GM12878 (cell line): Measurements from ENCODE around the gene SCYGR1. TPM values are rescaled to one million over a fixed set of nuclear protein-coding genes. Genes with fewer than 3 reads are reported as not detected.

Experiments used
- ATAC-seq: fragments of 200-7000 bp; cut with Tn5 transposase; 3 replicates; pipeline ENCODE4 v1.9.1; 2020; ENCODE audit warnings: mild to moderate bottlenecking, moderate library complexity
- BruUV-seq: library from RNA; stranded (reverse); fragments of 400-500 nt; replicated peaks from 2 replicates; lab custom pipeline; 2021; lab: Mats Ljungman, UMichigan
- CTCF ChIA-PET: fragments of 300-600 bp; sonication (Branson Sonifier 250); formaldehyde crosslinking; extraction: SDS; loops from one replicate; lab custom pipeline; 2021; ENCODE audit warnings: inconsistent platforms; lab: Yijun Ruan, JAX
- POLR2A ChIA-PET: fragments of 350-600 bp; formaldehyde crosslinking; extraction: SDS; loops from one replicate; lab custom pipeline; 2021; ENCODE audit warnings: inconsistent platforms; lab: Charles Lee
- RAD21 ChIA-PET: fragments of 300-600 bp; sonication (Branson Sonifier 250); formaldehyde crosslinking; loops from one replicate; lab custom pipeline; 2023; ENCODE audit warnings: antibody characterized with exemption; ENCODE audit not compliant: unreplicated experiment; lab: Charles Lee
- SMC1A ChIA-PET: fragments of 300-600 bp; sonication (Branson Sonifier 250); formaldehyde crosslinking; loops from one replicate; lab custom pipeline; 2023; ENCODE audit not compliant: unreplicated experiment, uncharacterized antibody; lab: Charles Lee
- DNase-seq: peaks from one replicate; pipeline ENCODE4 v3.0.0-alpha.2; 2011; ENCODE audit warnings: low read depth, low spot score
- FAIRE-seq: peaks from 3 replicates; lab custom pipeline; 2011; peaks lifted over from hg19 to GRCh38; lab: Jason Lieb, UNC
- H2AFZ ChIP-seq: 2 replicates; pipeline ENCODE4 v1.6.0; 2011; ENCODE audit warnings: low read depth, low read length, control low read depth; ENCODE audit not compliant: control insufficient read depth
- H3K27ac ChIP-seq: 2 replicates; pipeline ENCODE4 v1.5.1; 2011; ENCODE audit warnings: control low read depth; ENCODE audit not compliant: control insufficient read depth, insufficient read depth
- H3K27me3 ChIP-seq, 2 experiments: replicated peaks in 1 of 2; 2 replicates each; pipeline versions ENCODE4 v1.6.0 to v1.6.1; 2011; ENCODE audit warnings: low read length in 1 of 2; ENCODE audit not compliant: control insufficient read depth in 2 of 2, insufficient read depth in 2 of 2
- H3K36me3 ChIP-seq, 2 experiments: 2 replicates each; pipeline ENCODE4 v1.5.1; 2011; ENCODE audit warnings: low read length in 1 of 2; ENCODE audit not compliant: control insufficient read depth in 2 of 2, insufficient read depth in 2 of 2
- H3K4me1 ChIP-seq: 2 replicates; pipeline ENCODE4 v1.6.1; 2011; ENCODE audit warnings: mild to moderate bottlenecking, low read length, moderate library complexity, mixed read lengths; ENCODE audit not compliant: control insufficient read depth, insufficient read depth
- H3K4me2 ChIP-seq: 2 replicates; pipeline ENCODE4 v1.6.0; 2011; ENCODE audit warnings: control low read depth; ENCODE audit not compliant: control insufficient read depth, insufficient read depth
- H3K4me3 ChIP-seq: fragments of 200-600 bp; sonication (generic); 2 replicates; pipeline ENCODE4 v1.5.1; 2016
- H3K79me2 ChIP-seq: 2 replicates; pipeline ENCODE4 v1.6.0; 2011; ENCODE audit warnings: low read length; ENCODE audit not compliant: control insufficient read depth, insufficient read depth
- H3K9ac ChIP-seq: 2 replicates; pipeline ENCODE4 v1.8.0; 2011; ENCODE audit warnings: low read length, control low read depth, mixed read lengths; ENCODE audit not compliant: control insufficient read depth, insufficient read depth
- H3K9me3 ChIP-seq: replicated peaks from 3 replicates; pipeline ENCODE4 v1.5.1; 2011; ENCODE audit warnings: mild to moderate bottlenecking, low read length; ENCODE audit not compliant: control insufficient read depth, insufficient read depth
- H4K20me1 ChIP-seq: 2 replicates; pipeline ENCODE4 v1.6.0; 2011; ENCODE audit not compliant: control insufficient read depth, insufficient read depth
- BMI1 ChIP-seq: fragments of 450-650 bp; IDR thresholded peaks from 2 replicates; pipeline ENCODE4 v1.6.1; 2016; ENCODE audit warnings: mild to moderate bottlenecking, moderate library complexity, borderline replicate concordance
- CREM ChIP-seq: IDR thresholded peaks from 2 replicates; pipeline ENCODE4 v1.6.1; 2014; ENCODE audit warnings: antibody characterized with exemption, low read depth
- EZH2 ChIP-seq: IDR thresholded peaks from 2 replicates; pipeline ENCODE4 v1.6.1; 2012; ENCODE audit warnings: low read depth, mild to moderate bottlenecking, control low read depth, inconsistent platforms, low read length, borderline replicate concordance; ENCODE audit not compliant: control insufficient read depth
- FOXM1 ChIP-seq: IDR thresholded peaks from 2 replicates; pipeline ENCODE4 v1.6.1; 2012; ENCODE audit warnings: low read depth, mild to moderate bottlenecking, inconsistent platforms, low read length, moderate library complexity
- MTA3 ChIP-seq: IDR thresholded peaks from 2 replicates; pipeline ENCODE4 v1.6.1; 2012; ENCODE audit warnings: low read length, inconsistent platforms, borderline replicate concordance
- RAD21 ChIP-seq: IDR thresholded peaks from 2 replicates; pipeline ENCODE4 v1.6.1; 2011; ENCODE audit warnings: mild to moderate bottlenecking, low read depth, low read length, moderate library complexity; ENCODE audit not compliant: insufficient read depth
- RUNX3 ChIP-seq: IDR thresholded peaks from 2 replicates; pipeline ENCODE4 v1.6.1; 2012; ENCODE audit warnings: low read length, inconsistent platforms
- ZNF217 ChIP-seq: fragments of 450-650 bp; IDR thresholded peaks from 2 replicates; pipeline ENCODE4 v1.6.1; 2017; ENCODE audit warnings: antibody characterized with exemption, mild to moderate bottlenecking
- WGBS: methylation state at CpG from one replicate; pipeline ENCODE4 v1.1.6; 2016; ENCODE audit warnings: low lambda C conversion rate; ENCODE audit not compliant: insufficient replicate concordance, insufficient coverage; ENCODE audit errors: missing lambda C conversion rate; 5-methylcytosine and 5-hydroxymethylcytosine counted together
- in situ Hi-C: fragments of 300-500 bp; cut with MboI; formaldehyde crosslinking; loops from 9 replicates; pipeline ENCODE4 v1.14.3; 2018; ENCODE audit warnings: mixed read lengths
- intact Hi-C: fragments of 100-400 bp; cut with micrococcal nuclease; formaldehyde crosslinking; loops from one replicate; pipeline ENCODE4 v1.14.2; 2022; ENCODE audit not compliant: unreplicated experiment
- polyA plus RNA-seq, 11 experiments: library from polyadenylated mRNA; depleted of rRNA in 4 of 11; unstranded in 6 of 11; stranded (reverse) in 5 of 11; fragments of >200 nt; fragmentation: Nextera tagmentation in 4 of 11; fragmentation: Illumina TruSeq in 1 of 11; extraction: Ambion mirVana in 4 of 11; extraction: Trizol in 1 of 11; gene quantifications; 1 replicate in 1 of 11; 2 replicates in 10 of 11; pipeline versions ENCODE4 v1.2.1 to v1.2.3, GENCODE V29; 2011 to 2016; ENCODE audit warnings: inconsistent platforms in 2 of 11, missing spikeins in 2 of 11, low read depth in 1 of 11
- total RNA-seq, 4 experiments: library from RNA; depleted of rRNA in 3 of 4; stranded (reverse); fragments of >200 nt in 3 of 4; fragmentation: Illumina TruSeq in 1 of 4; extraction: Trizol in 1 of 4; gene quantifications; 2 replicates each; pipeline versions ENCODE4 v1.2.1 to v1.2.3, GENCODE V29; 2013 to 2021
- TF ChIP-seq, protein P1 (sequence below): IDR thresholded peaks from 2 replicates; pipeline ENCODE4 v1.6.1; 2012; ENCODE audit warnings: improper control_type of control experiment, low read depth, low read length; ENCODE audit not compliant: insufficient replicate concordance
- TF ChIP-seq, protein P2 (sequence below): IDR thresholded peaks from 2 replicates; pipeline ENCODE4 v1.6.1; 2012; ENCODE audit warnings: low read depth, low read length, improper control_type of control experiment
- TF ChIP-seq, protein P3 (sequence below): fragments of 450-650 bp; IDR thresholded peaks from 2 replicates; pipeline ENCODE4 v1.6.1; 2017; ENCODE audit warnings: mild to moderate bottlenecking, moderate library complexity

SCYGR1 gene
- total and polyA plus RNA-seq, 10 of the 15 experiments (the other 5 are each of a cell fraction or from before 2014, with no cell fraction given): not detected

DNA sequence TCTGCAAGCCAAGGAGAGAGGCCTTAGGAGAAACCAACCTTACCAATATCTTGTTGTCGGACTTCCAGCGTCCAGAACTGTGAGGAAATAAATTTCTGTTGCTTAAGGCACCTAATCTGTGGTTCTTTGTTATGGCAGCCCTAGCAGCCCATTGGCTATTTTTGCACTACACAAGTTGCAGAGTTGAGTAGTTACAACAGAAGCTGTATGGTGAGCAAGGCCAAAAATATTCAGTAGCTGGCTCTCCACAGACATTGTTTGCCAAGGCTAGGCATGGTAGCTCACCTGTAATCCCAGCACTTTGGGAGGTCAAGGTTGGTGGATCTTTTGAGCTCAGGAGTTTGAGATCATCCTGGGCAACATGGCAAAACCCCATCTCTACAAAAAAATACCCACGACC lies 27.1 kb upstream of the SCYGR1 start:
- Histone ChIP-seq H3K36me3 (no peaks in the 10 kb centered on the region), H3K79me2 (no peaks in the 10 kb centered on the region), H3K27ac (no peak overlapping the region), H3K9ac (no peak overlapping the region), H4K20me1 (no peaks in the 10 kb centered on the region), H3K4me2 (no peak overlapping the region), H3K4me3 (no peak overlapping the region), H3K9me3 (no peaks in the 10 kb centered on the region), H2AFZ (no peak overlapping the region; the same call in 1 of the 2 replicates), H3K4me1 (peaks cover 34% of the 10 kb centered on the region), H3K27me3 (no peaks in the 10 kb centered on the region)
- 96% methylated on average over 3 of the region's 3 CpGs for WGBS
- ChIA-PET SMC1A (interaction anchor here (0.8 to 13.3 kb wide), 9 partner anchors 8 to 70 kb away, joined by 3 to 191 read pairs (median 6); no protein-coding TSS in a partner anchor), RAD21 (interaction anchor here (1.7 to 2.0 kb wide), 2 partner anchors 9 to 44 kb away, joined by 6 to 8 read pairs; no protein-coding TSS in a partner anchor), CTCF (interaction anchor here (0.7 to 2.2 kb wide), 5 partner anchors 9 to 447 kb away, joined by 3 to 7 read pairs (median 3); no protein-coding TSS in a partner anchor), POLR2A (interaction anchor here (1.6 kb wide), 1 partner anchor 59 kb away, joined by 6 read pairs; no protein-coding TSS in a partner anchor)
- no TSS peak for BruUV-seq
- no peak for TF ChIP-seq RUNX3
- TF ChIP-seq FOXM1: no peak
- TF ChIP-seq, protein P1, sequence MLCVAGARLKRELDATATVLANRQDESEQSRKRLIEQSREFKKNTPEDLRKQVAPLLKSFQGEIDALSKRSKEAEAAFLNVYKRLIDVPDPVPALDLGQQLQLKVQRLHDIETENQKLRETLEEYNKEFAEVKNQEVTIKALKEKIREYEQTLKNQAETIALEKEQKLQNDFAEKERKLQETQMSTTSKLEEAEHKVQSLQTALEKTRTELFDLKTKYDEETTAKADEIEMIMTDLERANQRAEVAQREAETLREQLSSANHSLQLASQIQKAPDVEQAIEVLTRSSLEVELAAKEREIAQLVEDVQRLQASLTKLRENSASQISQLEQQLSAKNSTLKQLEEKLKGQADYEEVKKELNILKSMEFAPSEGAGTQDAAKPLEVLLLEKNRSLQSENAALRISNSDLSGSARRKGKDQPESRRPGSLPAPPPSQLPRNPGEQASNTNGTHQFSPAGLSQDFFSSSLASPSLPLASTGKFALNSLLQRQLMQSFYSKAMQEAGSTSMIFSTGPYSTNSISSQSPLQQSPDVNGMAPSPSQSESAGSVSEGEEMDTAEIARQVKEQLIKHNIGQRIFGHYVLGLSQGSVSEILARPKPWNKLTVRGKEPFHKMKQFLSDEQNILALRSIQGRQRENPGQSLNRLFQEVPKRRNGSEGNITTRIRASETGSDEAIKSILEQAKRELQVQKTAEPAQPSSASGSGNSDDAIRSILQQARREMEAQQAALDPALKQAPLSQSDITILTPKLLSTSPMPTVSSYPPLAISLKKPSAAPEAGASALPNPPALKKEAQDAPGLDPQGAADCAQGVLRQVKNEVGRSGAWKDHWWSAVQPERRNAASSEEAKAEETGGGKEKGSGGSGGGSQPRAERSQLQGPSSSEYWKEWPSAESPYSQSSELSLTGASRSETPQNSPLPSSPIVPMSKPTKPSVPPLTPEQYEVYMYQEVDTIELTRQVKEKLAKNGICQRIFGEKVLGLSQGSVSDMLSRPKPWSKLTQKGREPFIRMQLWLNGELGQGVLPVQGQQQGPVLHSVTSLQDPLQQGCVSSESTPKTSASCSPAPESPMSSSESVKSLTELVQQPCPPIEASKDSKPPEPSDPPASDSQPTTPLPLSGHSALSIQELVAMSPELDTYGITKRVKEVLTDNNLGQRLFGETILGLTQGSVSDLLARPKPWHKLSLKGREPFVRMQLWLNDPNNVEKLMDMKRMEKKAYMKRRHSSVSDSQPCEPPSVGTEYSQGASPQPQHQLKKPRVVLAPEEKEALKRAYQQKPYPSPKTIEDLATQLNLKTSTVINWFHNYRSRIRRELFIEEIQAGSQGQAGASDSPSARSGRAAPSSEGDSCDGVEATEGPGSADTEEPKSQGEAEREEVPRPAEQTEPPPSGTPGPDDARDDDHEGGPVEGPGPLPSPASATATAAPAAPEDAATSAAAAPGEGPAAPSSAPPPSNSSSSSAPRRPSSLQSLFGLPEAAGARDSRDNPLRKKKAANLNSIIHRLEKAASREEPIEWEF: no peak
- TF ChIP-seq, protein P2, sequence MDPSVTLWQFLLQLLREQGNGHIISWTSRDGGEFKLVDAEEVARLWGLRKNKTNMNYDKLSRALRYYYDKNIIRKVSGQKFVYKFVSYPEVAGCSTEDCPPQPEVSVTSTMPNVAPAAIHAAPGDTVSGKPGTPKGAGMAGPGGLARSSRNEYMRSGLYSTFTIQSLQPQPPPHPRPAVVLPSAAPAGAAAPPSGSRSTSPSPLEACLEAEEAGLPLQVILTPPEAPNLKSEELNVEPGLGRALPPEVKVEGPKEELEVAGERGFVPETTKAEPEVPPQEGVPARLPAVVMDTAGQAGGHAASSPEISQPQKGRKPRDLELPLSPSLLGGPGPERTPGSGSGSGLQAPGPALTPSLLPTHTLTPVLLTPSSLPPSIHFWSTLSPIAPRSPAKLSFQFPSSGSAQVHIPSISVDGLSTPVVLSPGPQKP: no peak
- TF ChIP-seq MTA3: no peak
- TF ChIP-seq CREM: no peak
- no peak for TF ChIP-seq ZNF217
- TF ChIP-seq EZH2: no peak
- TF ChIP-seq RAD21: no peak
- TF ChIP-seq BMI1: no peak
- TF ChIP-seq, protein P3, sequence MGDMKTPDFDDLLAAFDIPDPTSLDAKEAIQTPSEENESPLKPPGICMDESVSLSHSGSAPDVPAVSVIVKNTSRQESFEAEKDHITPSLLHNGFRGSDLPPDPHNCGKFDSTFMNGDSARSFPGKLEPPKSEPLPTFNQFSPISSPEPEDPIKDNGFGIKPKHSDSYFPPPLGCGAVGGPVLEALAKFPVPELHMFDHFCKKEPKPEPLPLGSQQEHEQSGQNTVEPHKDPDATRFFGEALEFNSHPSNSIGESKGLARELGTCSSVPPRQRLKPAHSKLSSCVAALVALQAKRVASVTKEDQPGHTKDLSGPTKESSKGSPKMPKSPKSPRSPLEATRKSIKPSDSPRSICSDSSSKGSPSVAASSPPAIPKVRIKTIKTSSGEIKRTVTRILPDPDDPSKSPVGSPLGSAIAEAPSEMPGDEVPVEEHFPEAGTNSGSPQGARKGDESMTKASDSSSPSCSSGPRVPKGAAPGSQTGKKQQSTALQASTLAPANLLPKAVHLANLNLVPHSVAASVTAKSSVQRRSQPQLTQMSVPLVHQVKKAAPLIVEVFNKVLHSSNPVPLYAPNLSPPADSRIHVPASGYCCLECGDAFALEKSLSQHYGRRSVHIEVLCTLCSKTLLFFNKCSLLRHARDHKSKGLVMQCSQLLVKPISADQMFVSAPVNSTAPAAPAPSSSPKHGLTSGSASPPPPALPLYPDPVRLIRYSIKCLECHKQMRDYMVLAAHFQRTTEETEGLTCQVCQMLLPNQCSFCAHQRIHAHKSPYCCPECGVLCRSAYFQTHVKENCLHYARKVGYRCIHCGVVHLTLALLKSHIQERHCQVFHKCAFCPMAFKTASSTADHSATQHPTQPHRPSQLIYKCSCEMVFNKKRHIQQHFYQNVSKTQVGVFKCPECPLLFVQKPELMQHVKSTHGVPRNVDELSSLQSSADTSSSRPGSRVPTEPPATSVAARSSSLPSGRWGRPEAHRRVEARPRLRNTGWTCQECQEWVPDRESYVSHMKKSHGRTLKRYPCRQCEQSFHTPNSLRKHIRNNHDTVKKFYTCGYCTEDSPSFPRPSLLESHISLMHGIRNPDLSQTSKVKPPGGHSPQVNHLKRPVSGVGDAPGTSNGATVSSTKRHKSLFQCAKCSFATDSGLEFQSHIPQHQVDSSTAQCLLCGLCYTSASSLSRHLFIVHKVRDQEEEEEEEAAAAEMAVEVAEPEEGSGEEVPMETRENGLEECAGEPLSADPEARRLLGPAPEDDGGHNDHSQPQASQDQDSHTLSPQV: no peak
- DNase-seq (no peak), FAIRE-seq (no peak), ATAC-seq (no peak)
- in situ Hi-C loops (no loop called here), intact Hi-C loops (no loop called here)
